Measurements from ENCODE around the gene KIFAP3. TPM values are rescaled to one million over a fixed set of nuclear protein-coding genes. Genes with fewer than 3 reads are reported as not detected.
A peak's percentile ranks its signal among the peaks of the same experiment; 100 is the strongest.

KIFAP3 gene
- total RNA-seq, 4 donors from 2014 or later, result 15.5 to 25.0 (median 18.0) TPM

- H3K36me3 ChIP-seq, result peaks cover 0 to 18% of the 10 kb centered on the region in 2 donors
- in situ Hi-C loops (cut with MboI; ENCODE audit: low sequenced_read_pairs in 4 of 4) (no loop called here), intact Hi-C loops (cut with DNase I; ENCODE audit: low total_unique reads) (no loop called here)
- no peak for ATAC-seq
- TF ChIP-seq CTCF (IDR thresholded peaks at IDR 0.05 in 4 of 5, conservative IDR thresholded peaks at IDR 0.05 in 1 of 5) (no peak), POLR2A (IDR thresholded peaks at IDR 0.05) (no peak)
- peaks cover 0 to 9% (median 0%) of the 10 kb centered on the region in 3 donors for H3K9me3 ChIP-seq
- H3K27ac ChIP-seq, result no peak overlapping the region
- DNase-seq, result no peak
- no peaks in the 10 kb centered on the region for H3K27me3 ChIP-seq
- no peak overlapping the region for H3K4me3 ChIP-seq
- no peaks in the 10 kb centered on the region for H3K4me1 ChIP-seq
Observed at GRCh38 chr1:170027760-170028159, 46.7 kb downstream of the KIFAP3 start.

- H3K4me1 ChIP-seq, result no peaks in the 10 kb centered on the region
- intact Hi-C loops (cut with DNase I; ENCODE audit: low total_unique reads), result no loop called here
- in situ Hi-C loops (cut with MboI; ENCODE audit: low sequenced_read_pairs in 4 of 4), result no loop called here
- peaks cover 0 to 23% of the 10 kb centered on the region in 2 donors for H3K36me3 ChIP-seq
- no peak overlapping the region for H3K27ac ChIP-seq
- no peaks in the 10 kb centered on the region for H3K27me3 ChIP-seq
- no peak for ATAC-seq
- no peak for TF ChIP-seq CTCF (IDR thresholded peaks at IDR 0.05 in 4 of 5, conservative IDR thresholded peaks at IDR 0.05 in 1 of 5)
- no peak for TF ChIP-seq POLR2A (IDR thresholded peaks at IDR 0.05)
- DNase-seq, result no peak
- H3K9me3 ChIP-seq, result no peaks in the 10 kb centered on the region
- H3K4me3 ChIP-seq, result no peak overlapping the region
Observed at GRCh38 chr1:170020859-170021258, 53.6 kb downstream of the KIFAP3 start.

GRCh38 chr1:170017478-170017877 lies 57.0 kb downstream of the KIFAP3 start:
- no peak overlapping the region for H3K4me3 ChIP-seq
- intact Hi-C loops (cut with DNase I; ENCODE audit: low total_unique reads) (no loop called here), in situ Hi-C loops (cut with MboI; ENCODE audit: low sequenced_read_pairs in 4 of 4) (no loop called here)
- ATAC-seq (no peak), DNase-seq (no peak)
- no peak overlapping the region for H3K27ac ChIP-seq
- H3K9me3 ChIP-seq, result no peaks in the 10 kb centered on the region
- TF ChIP-seq POLR2A (IDR thresholded peaks at IDR 0.05), result no peak
- no peak for TF ChIP-seq CTCF (IDR thresholded peaks at IDR 0.05 in 4 of 5, conservative IDR thresholded peaks at IDR 0.05 in 1 of 5)
- no peaks in the 10 kb centered on the region for H3K27me3 ChIP-seq
- peaks cover 0 to 20% of the 10 kb centered on the region in 2 donors for H3K36me3 ChIP-seq
- H3K4me1 ChIP-seq, result no peaks in the 10 kb centered on the region

GRCh38 chr1:170012920-170013319 lies 61.6 kb downstream of the KIFAP3 start:
- ATAC-seq (no peak), DNase-seq (no peak)
- no peaks in the 10 kb centered on the region for H3K9me3 ChIP-seq
- peaks cover 0 to 13% of the 10 kb centered on the region in 2 donors for H3K36me3 ChIP-seq
- no peak overlapping the region for H3K4me3 ChIP-seq
- in situ Hi-C loops (cut with MboI; ENCODE audit: low sequenced_read_pairs in 4 of 4), result no loop called here
- intact Hi-C loops (cut with DNase I; ENCODE audit: low total_unique reads), result no loop called here
- no peak overlapping the region for H3K27ac ChIP-seq
- TF ChIP-seq POLR2A (IDR thresholded peaks at IDR 0.05) (no peak), CTCF (IDR thresholded peaks at IDR 0.05 in 4 of 5, conservative IDR thresholded peaks at IDR 0.05 in 1 of 5) (no peak)
- no peaks in the 10 kb centered on the region for H3K27me3 ChIP-seq
- no peaks in the 10 kb centered on the region for H3K4me1 ChIP-seq

GRCh38 chr1:170010443-170010842 lies 64.1 kb downstream of the KIFAP3 start:
- Histone ChIP-seq H3K27ac (no peak overlapping the region), H3K4me3 (no peak overlapping the region), H3K4me1 (no peaks in the 10 kb centered on the region), H3K9me3 (no peaks in the 10 kb centered on the region), H3K36me3 (peaks cover 0 to 5% of the 10 kb centered on the region in 2 donors), H3K27me3 (no peaks in the 10 kb centered on the region)
- no peak for TF ChIP-seq POLR2A (IDR thresholded peaks at IDR 0.05)
- TF ChIP-seq CTCF (IDR thresholded peaks at IDR 0.05 in 4 of 5, conservative IDR thresholded peaks at IDR 0.05 in 1 of 5), result peak in 4 of 5 experiments; percentile 25 to 36 (median 28)
- in situ Hi-C loops (cut with MboI; ENCODE audit: low sequenced_read_pairs in 4 of 4) (no loop called here), intact Hi-C loops (cut with DNase I; ENCODE audit: low total_unique reads) (no loop called here)
- no peak for ATAC-seq
- no peak for DNase-seq
